Endodermal cell (in vitro differentiated cells): ENCODE data around the gene ACADM. TPM values are rescaled to one million over a fixed set of nuclear protein-coding genes. Genes with fewer than 3 reads are reported as not detected.
A peak's percentile ranks its signal among the peaks of the same experiment; 100 is the strongest.
"Not testable (repeated sequence)": the region's sequence is repeated elsewhere in the genome, so short reads cannot be mapped to it uniquely, and the experiment has no call there.

Source experiments
- DNase-seq: peaks from one replicate; pipeline ENCODE4 v3.0.0-alpha.2; 2017
- H3K27ac ChIP-seq: 2 replicates; pipeline ENCODE4 v1.5.1; 2013; ENCODE audit warnings: mild to moderate bottlenecking, low read depth, low read length, moderate library complexity
- H3K27me3 ChIP-seq: 2 replicates; pipeline ENCODE4 v1.6.1; 2013; ENCODE audit warnings: mild to moderate bottlenecking, low read length, moderate library complexity; ENCODE audit not compliant: insufficient read depth, control insufficient read depth, poor library complexity, severe bottlenecking
- H3K36me3 ChIP-seq: 2 replicates; pipeline ENCODE4 v1.7.0; 2013; ENCODE audit warnings: mild to moderate bottlenecking, low read length, moderate library complexity; ENCODE audit not compliant: control insufficient read depth, insufficient read depth
- H3K4me1 ChIP-seq: one replicate; pipeline ENCODE4 v1.7.0; 2013; ENCODE audit warnings: low read length; ENCODE audit not compliant: control insufficient read depth, insufficient read depth
- H3K4me3 ChIP-seq: 2 replicates; pipeline ENCODE4 v1.5.1; 2013; ENCODE audit warnings: mild to moderate bottlenecking, low read length, moderate library complexity
- H3K9ac ChIP-seq: 2 replicates; pipeline ENCODE4 v1.6.1; 2013; ENCODE audit warnings: mild to moderate bottlenecking, low read length, moderate library complexity; ENCODE audit not compliant: poor library complexity, severe bottlenecking; ENCODE audit errors: extremely low read depth
- H3K9me3 ChIP-seq: 2 replicates; pipeline ENCODE4 v1.6.1; 2013; ENCODE audit warnings: mild to moderate bottlenecking, low read length, moderate library complexity; ENCODE audit not compliant: control insufficient read depth
- H3K27ac Mint-ChIP-seq: 2 replicates; pipeline ENCODE4 v1.8.0; 2020; ENCODE audit warnings: mixed read lengths
- H3K27me3 Mint-ChIP-seq: 2 replicates; pipeline ENCODE4 v1.8.0; 2021; ENCODE audit warnings: mild to moderate bottlenecking, mixed read lengths; ENCODE audit not compliant: insufficient read depth
- H3K36me3 Mint-ChIP-seq: 2 replicates; pipeline ENCODE4 v1.8.0; 2020; ENCODE audit warnings: low read depth, mixed read lengths
- H3K4me1 Mint-ChIP-seq: 2 replicates; pipeline ENCODE4 v1.8.0; 2020; ENCODE audit warnings: mixed read lengths
- H3K4me3 Mint-ChIP-seq: 2 replicates; pipeline ENCODE4 v1.8.0; 2020; ENCODE audit warnings: mild to moderate bottlenecking, moderate library complexity, mixed read lengths
- H3K9me3 Mint-ChIP-seq: 2 replicates; pipeline ENCODE4 v1.8.0; 2020; ENCODE audit warnings: mild to moderate bottlenecking, mixed read lengths
- WGBS, 2 experiments: methylation state at CpG; one replicate each; pipeline versions ENCODE4 v1.1.5 to v1.1.7; 2013; ENCODE audit warnings: missing lambda C conversion rate in 2 of 2, mixed read lengths in 1 of 2; ENCODE audit not compliant: insufficient coverage in 1 of 2, insufficient read length in 1 of 2; 5-methylcytosine and 5-hydroxymethylcytosine counted together
- total RNA-seq, 2 donors: library from RNA; stranded (reverse); fragmentation: NEBNext Ultra II Directional in 1 of 2; extraction: Animal tissue kit (Norgen Biotek cat#: 25700) in 1 of 2; gene quantifications; 2 replicates in 1 of 2; 3 replicates in 1 of 2; pipeline ENCODE4 v1.2.1, GENCODE V29; 2021
- TF ChIP-seq, protein P1 (sequence below): fragments of 200-600 bp; sonication (generic); conservative IDR thresholded peaks from 2 replicates; pipeline ENCODE4 v1.5.0; 2021; ENCODE audit warnings: antibody characterized with exemption, mild to moderate bottlenecking

Gene ACADM
- total RNA-seq, 2 donors from 2014 or later, result 63.5 to 68.0 TPM

DNA sequence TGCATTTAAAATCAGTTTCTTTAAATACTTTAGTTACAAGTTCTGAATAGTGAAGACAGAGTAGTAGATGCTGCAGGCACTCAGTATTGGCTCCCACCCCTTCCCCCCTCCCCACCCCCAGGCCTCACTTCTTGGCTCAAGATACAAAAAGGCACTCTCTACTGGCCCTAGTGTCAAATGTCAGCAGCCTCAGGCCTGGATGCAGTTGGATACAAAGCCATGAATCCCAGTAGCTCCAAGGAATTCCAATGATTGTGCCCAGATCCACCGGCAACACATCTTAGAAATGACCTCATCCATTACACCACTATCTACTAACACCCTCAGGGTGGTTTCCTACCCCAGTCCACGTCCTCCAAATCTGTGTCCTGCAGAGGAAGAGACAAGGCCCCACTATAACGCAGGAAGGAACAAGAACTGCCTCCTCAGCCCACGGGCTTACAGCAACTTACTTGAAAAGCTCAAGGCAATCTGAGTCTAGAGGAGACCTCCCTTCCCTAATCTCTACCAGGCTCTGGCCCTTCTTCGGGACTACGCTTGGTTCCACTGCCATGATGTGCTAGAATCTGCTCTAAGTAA is 17.6 kb downstream of the ACADM start:
- DNase-seq, result no peak
- H3K27me3 Mint-ChIP-seq, result no peaks in the 10 kb centered on the region
- peak overlapping the region; percentile 70 for H3K27ac Mint-ChIP-seq
- H3K9me3 ChIP-seq, result no peaks in the 10 kb centered on the region
- no peak overlapping the region for H3K27ac ChIP-seq
- WGBS, 2 experiments, result 91 to 100% methylated on average over 2 to 6 of the region's 6 CpGs
- H3K36me3 ChIP-seq, result peaks cover 59% of the 10 kb centered on the region
- H3K4me3 ChIP-seq, result no peak overlapping the region
- H3K4me1 Mint-ChIP-seq, result no peaks in the 10 kb centered on the region
- no peaks in the 10 kb centered on the region for H3K9me3 Mint-ChIP-seq
- peaks cover 43% of the 10 kb centered on the region for H3K36me3 Mint-ChIP-seq
- no peaks in the 10 kb centered on the region for H3K4me1 ChIP-seq
- TF ChIP-seq, protein P1, sequence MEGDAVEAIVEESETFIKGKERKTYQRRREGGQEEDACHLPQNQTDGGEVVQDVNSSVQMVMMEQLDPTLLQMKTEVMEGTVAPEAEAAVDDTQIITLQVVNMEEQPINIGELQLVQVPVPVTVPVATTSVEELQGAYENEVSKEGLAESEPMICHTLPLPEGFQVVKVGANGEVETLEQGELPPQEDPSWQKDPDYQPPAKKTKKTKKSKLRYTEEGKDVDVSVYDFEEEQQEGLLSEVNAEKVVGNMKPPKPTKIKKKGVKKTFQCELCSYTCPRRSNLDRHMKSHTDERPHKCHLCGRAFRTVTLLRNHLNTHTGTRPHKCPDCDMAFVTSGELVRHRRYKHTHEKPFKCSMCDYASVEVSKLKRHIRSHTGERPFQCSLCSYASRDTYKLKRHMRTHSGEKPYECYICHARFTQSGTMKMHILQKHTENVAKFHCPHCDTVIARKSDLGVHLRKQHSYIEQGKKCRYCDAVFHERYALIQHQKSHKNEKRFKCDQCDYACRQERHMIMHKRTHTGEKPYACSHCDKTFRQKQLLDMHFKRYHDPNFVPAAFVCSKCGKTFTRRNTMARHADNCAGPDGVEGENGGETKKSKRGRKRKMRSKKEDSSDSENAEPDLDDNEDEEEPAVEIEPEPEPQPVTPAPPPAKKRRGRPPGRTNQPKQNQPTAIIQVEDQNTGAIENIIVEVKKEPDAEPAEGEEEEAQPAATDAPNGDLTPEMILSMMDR, result no peak
- H3K9ac ChIP-seq, result no peak overlapping the region
- H3K27me3 ChIP-seq, result no peaks in the 10 kb centered on the region
- H3K4me3 Mint-ChIP-seq, result no peak overlapping the region

DNA sequence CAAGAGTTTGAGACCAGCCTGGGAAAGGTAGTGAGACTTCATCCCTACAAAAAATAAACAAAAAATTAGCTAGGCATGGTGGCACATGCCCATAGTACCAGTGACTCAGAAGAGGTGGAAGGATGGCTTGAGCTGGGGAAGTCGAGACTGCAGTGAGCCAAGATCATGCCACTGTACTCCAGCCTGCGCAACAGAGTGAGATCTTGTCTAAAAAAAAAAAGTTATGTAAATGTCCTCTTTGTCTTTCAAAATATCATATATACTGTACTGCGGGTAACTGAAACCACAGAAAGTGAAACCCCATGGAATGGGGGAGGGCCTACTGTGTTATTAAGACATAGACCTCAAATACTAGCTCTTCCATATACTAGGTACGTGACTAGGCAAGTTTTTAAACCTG is 20.8 kb downstream of the ACADM start:
- Histone ChIP-seq H3K9ac (no peak overlapping the region), H3K36me3 (peaks cover 57% of the 10 kb centered on the region), H3K4me3 (no peak overlapping the region), H3K27ac (no peak overlapping the region), H3K27me3 (no peaks in the 10 kb centered on the region), H3K9me3 (no peaks in the 10 kb centered on the region), H3K4me1 (no peaks in the 10 kb centered on the region)
- WGBS, 2 experiments, result 98 to 100% methylated on average over 1 to 3 of the region's 4 CpGs
- H3K4me3 Mint-ChIP-seq, result no peak overlapping the region
- H3K4me1 Mint-ChIP-seq, result no peaks in the 10 kb centered on the region
- H3K27ac Mint-ChIP-seq, result no peak overlapping the region
- no peak for DNase-seq
- H3K36me3 Mint-ChIP-seq, result peaks cover 35% of the 10 kb centered on the region
- TF ChIP-seq, protein P1, result no peak
- H3K27me3 Mint-ChIP-seq, result no peaks in the 10 kb centered on the region
- no peaks in the 10 kb centered on the region for H3K9me3 Mint-ChIP-seq

DNA sequence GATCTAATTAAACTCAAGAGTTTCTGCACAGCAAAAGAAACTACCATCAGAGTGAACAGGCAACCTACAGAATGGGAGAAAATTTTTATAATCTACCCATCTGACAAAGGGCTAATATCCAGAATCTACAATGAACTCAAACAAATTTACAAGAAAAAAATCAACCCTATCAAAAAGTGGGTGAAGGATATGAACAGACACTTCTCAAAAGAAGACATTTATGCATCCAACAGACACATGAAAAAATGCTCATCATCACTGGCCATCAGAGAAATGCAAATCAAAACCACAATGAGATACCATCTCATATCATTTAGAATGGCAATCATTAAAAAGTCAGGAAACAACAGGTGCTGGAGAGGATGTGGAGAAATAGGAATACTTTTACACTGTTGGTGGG is 32.7 kb downstream of the ACADM start:
- H3K4me1 Mint-ChIP-seq, H3K4me3 Mint-ChIP-seq, DNase-seq, H3K27me3 ChIP-seq, H3K27ac ChIP-seq, H3K4me3 ChIP-seq, H3K9ac ChIP-seq, H3K4me1 ChIP-seq, H3K27ac Mint-ChIP-seq, H3K27me3 Mint-ChIP-seq: not testable (repeated sequence)
- peaks cover 59% of the 10 kb centered on the region for H3K9me3 Mint-ChIP-seq
- Histone ChIP-seq H3K9me3 (peaks cover 56% of the 10 kb centered on the region), H3K36me3 (peaks cover 57% of the 10 kb centered on the region)
- peaks cover 73% of the 10 kb centered on the region for H3K36me3 Mint-ChIP-seq

DNA sequence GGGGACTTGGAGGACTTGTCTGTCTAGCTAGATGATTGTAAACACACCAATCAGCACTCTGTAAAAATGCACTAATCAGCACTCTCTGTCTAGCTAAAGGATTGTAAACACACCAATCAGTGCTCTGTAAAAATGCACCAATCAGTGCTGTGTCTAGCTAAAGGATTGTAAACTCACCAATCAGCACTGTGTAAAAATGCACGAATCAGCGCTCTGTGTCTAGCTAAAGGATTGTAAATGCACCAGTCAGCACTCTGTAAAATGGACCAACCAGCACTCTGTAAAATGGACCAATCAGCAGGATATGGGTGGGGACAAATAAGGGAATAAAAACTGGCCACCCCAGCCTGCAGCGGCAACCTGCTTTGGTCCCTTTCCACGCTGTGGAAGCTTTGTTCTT is 34.0 kb downstream of the ACADM start:
- peaks cover 51% of the 10 kb centered on the region for H3K9me3 Mint-ChIP-seq
- not testable (repeated sequence) for H3K27me3 ChIP-seq, H3K27me3 Mint-ChIP-seq, H3K4me3 ChIP-seq, H3K4me3 Mint-ChIP-seq, H3K27ac ChIP-seq, H3K4me1 Mint-ChIP-seq, DNase-seq, H3K27ac Mint-ChIP-seq, H3K9ac ChIP-seq, H3K4me1 ChIP-seq
- Histone ChIP-seq H3K9me3 (peaks cover 43% of the 10 kb centered on the region), H3K36me3 (peaks cover 55% of the 10 kb centered on the region)
- 73 to 85% methylated on average over 2 to 4 of the region's 4 CpGs for WGBS, 2 experiments
- H3K36me3 Mint-ChIP-seq, result peaks cover 60% of the 10 kb centered on the region
